HG03060 (cell line): ENCODE results near the gene HPCAL4.

Experiments
- ATAC-seq: cut with Tn5 transposase; IDR thresholded peaks from one replicate; pipeline ENCODE4 v1.9.1; 2021; ENCODE audit warnings: low read depth, moderate number of reproducible peaks; ENCODE audit not compliant: unreplicated experiment

Gene HPCAL4

GRCh38 chr1:39654291-39654690 lies 36.9 kb downstream of the HPCAL4 start:
- no peak for ATAC-seq

GRCh38 chr1:39653546-39654031 lies 37.6 kb downstream of the HPCAL4 start:
- no peak for ATAC-seq

DNA sequence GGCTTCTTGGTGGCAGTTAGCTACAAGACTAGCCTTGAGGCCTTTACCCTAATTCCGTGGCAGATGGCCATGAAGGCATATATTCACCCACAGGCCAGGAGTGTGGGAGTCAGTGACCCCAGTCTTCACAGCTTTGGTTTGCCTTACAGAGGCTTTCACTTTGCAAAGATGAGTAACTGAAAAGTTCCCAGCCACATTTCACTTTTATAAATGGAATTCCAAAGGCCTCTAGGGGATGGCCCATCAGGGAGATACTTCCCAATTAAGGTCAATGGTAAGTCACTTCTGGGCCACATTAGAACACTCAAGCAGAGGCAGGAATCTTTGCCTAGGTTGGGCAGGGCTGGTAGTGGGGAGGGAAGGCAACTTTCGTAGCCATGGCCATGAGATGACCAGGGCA lies 38.7 kb downstream of the HPCAL4 start:
- ATAC-seq, result no peak

DNA sequence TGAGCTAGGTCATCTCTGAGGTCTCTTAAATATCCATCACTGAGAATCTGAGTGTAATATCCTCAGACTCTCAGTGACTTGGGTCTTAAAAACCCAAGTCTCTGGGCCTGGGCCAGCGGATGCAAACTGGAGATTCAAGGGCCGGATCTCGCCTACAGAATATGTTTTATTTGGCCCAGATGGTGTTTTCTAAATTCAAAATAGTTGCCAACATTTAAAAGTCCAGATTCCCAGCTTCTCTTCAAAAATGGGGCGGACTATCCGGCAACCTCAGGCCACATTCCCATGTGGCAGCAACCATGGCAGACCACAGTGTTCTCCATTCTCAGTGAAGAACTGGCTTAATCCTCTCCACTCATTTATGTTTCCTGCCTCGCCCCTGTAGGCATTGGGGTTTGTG lies 39.1 kb downstream of the HPCAL4 start:
- ATAC-seq, result no peak

GRCh38 chr1:39650431-39650830 lies 40.8 kb downstream of the HPCAL4 start:
- ATAC-seq, result no peak

GRCh38 chr1:39649636-39650185 lies 41.5 kb downstream of the HPCAL4 start:
- no peak for ATAC-seq

DNA sequence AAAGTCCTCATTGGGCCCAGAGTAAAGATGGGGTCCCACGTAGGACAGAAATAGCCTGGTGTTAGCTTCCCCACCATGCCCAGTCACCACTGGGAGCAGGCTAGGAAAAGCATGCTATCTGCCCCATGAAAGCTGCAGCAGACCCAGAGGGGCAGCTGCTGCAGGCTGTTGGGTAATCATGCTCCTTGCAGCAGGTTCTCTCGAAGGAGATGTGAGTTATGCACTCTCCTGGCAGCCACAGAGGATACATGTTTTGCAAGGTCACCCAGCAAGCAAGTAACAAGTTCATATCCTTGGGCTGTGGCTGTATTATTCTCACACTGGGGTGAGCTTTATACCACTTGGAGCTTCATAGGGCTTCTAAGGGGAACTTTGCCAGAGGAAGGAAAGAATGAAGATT lies 42.7 kb downstream of the HPCAL4 start:
- no peak for ATAC-seq

DNA sequence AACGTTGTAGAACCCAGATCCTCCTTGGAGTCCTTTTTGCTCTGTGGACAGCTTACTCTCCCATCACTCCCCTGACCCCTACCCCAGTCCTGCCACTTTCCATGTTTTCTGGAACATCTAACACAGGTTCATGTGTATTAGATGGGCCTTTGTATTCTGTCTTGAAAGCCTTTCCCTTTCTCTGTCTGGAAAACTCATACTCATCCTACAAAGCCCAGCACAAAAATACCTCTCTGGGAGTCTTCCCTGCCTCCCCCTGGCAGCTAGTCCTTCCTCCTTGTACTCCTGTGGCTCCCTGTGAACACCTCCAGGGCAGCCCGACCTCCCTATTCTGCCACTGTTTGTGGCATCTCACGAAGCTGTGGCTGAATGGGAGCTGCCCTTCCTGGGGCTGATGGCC lies 44.0 kb downstream of the HPCAL4 start:
- no peak for ATAC-seq

DNA sequence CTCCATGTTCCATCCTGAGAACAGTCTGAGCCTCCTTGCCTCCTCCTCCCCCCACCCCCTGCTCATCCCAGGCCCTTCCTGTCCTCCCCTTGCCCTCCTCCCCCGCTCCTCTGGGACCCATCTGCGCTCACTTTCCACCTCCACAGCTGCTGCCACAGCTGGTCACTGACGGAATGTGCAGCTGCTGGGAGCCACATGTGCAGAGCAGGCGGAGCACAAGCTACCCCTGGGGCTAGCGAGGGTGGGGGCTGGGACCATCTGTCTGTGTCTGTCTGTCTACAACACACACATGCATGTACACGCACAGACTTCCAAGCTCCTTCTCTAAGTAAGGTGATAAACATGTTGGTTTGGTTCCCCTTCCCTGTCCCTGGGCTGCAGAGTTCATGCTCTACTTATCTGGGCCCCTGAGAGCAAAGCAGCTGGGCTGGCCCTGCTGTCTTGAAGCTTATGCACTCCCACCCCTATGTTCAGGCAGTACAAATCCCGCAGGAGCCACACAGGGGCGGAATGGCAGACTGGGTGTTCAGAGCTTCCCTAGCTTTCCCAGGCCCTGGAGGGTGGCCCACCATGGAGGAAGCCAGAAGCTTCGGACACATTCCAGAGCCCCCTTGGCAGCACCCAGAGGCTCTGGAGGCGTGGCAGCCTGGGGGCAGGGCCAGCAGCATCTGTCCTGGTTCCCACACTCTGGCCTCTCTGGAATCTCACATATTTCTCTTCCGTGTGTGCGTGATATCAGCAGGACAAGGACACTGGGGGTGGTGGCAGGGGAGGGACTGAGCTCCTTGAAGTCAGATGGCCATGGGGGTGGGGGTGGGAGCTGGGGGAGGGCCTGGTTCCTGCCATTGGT lies 44.8 kb downstream of the HPCAL4 start:
- ATAC-seq, result no peak

GRCh38 chr1:39645411-39646043 lies 45.7 kb downstream of the HPCAL4 start:
- no peak for ATAC-seq

DNA sequence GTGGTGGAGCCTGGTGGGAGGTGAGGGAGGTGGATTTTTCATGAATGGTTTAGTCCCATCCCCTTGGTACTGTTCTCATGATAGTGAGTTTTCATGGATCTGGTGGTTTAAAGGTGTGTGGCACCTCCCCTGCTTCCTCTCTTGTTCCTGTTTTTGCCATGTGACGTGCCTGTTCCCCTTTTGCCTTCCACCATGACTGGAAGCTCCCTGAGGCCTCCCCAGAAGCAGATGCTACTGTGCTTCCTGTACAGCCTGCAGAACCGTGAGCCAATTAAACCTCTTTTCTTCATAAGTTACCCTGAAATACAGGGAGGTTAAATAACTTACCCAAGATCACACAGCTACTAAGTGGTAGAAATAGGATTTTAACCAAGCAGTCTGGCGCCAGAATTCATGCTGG lies 47.5 kb downstream of the HPCAL4 start:
- no peak for ATAC-seq

DNA sequence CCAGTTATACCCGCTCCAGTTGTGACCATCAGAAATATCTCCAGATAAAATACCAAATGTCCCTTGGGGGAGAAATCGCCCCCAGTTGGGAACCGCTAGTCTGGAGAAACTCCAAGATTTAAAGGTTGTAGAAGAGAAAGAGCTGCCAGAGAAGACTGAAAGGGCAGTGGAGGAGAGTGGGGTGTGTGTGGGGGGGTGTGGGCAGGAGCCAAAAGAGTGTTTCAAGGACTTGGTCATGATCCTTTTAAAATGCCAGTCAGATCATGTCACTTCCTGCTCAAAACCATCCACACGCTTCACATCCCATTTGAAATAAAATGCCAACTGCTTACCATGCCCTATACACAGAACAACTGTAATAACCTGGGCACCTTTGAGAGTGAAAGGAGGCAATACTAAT lies 48.4 kb downstream of the HPCAL4 start:
- no peak for ATAC-seq

DNA sequence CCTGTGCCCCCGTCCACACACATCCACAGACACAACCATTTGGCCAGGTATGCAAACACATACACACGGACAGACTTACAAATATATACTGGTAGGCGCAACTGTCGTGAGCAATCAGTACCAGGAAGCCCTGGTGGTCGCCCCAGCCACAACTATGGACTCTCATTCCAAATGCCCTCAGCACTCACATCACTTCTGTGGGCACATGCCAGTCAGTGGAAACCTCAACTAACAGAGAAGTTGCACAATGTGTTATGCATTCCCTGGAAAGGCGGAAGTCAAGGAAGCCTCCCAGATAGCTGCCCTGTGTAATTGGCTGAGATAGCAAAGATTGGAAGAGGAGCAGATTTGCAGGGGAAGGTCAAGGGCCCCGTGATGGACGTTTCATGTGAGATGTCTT lies 50.4 kb downstream of the HPCAL4 start:
- ATAC-seq, result no peak

- ATAC-seq, result no peak
Observed at GRCh38 chr1:39639305-39640130, 51.7 kb downstream of the HPCAL4 start, which contains the start of gene HEYL. TSS of gene HEYL (minus strand) at chr1:39639643. CDS start at chr1:39639625, 18 bp downstream.

- no peak for ATAC-seq
Observed at GRCh38 chr1:39638965-39639304, 52.3 kb downstream of the HPCAL4 start.

- no peak for ATAC-seq
Observed at GRCh38 chr1:39637361-39637760, 53.9 kb downstream of the HPCAL4 start.

DNA sequence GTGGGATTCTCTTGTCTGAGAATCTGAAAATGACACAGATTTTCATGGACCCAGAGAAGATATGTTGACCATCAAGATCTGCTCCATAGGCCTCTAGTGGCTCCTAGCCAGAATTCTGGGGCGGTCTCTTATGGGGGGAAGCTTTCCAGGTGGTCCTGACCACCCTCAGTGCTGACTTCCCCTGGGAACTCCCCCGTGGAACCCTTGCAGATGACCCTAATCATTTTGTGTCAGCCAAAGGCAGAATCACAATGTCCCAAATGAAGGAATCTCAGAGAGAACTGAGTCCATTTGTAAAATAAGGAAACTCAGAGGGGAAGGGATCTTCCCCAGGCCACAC lies 55.4 kb downstream of the HPCAL4 start:
- no peak for ATAC-seq

DNA sequence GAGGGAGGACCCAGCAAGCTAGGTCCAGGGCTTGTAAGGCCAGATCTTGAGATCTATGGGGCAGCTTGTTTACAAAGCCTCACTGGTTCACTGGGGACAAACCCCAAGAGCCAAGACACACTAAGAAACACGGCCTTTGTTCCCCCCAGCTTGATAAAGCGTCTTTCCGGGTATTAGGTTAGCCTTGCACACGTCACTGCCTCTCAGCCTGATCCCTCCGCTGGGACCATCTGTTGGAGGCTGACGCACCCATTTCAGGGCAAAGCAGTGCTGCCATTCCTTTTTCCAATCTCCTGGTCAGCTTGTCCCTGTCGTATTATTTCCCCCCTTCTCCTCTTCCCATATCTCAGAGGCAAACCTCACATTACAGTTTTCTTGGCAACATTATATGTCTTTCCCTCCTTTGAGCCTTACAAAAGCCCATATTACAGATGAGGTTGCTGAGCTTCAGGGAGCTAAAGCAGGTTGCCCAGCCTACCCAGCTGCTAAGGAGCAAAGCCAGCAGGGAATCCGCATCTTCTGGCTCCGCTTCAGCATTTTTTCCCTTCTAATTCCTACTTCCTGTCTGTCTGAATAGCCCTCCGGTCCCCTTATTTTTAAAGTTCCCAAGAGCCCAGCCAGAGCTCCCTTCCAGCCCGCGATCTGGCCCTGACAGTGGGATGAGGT lies 55.9 kb downstream of the HPCAL4 start:
- no peak for ATAC-seq

- ATAC-seq, result no peak
Observed at GRCh38 chr1:39633422-39633821, 57.8 kb downstream of the HPCAL4 start.

DNA sequence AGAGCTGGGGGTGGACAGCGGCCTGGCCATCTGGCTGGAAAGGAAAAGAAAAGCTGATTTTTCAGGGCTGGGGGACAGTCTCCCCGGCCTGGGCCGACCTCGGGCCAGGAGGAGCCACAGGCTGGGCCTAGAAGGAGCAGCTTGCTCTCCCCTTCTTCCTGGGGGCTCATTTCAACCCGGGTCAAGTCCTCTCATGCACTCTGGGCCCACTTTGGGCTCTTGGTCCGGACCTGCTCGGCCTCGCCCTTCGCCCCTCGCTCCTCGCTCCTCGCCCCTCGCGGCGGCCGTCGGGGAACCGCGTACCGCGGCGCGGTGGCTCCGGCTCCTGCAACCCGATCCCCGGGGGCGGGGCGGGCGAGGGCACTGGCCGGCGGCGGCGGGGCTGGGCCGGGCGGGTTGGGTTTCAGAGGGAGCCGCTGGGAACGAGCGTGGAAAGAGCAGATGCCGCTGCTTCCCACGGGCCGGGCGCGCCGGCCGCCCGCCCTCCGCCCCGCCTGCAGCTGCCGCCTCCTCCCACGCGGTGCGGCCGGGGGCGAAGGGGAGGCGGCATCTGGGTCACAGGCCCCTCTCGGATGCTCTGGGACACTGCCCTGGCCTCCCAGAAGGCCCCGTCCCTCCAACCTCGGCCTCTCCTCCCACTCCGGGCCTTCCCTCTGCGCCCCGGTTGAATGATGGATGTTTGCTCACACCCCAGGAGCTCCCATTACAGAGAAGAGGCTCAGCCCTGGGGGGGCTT lies 58.4 kb downstream of the HPCAL4 start:
- no peak for ATAC-seq
